ENCODE results near the gene MAD1L1.

DNA sequence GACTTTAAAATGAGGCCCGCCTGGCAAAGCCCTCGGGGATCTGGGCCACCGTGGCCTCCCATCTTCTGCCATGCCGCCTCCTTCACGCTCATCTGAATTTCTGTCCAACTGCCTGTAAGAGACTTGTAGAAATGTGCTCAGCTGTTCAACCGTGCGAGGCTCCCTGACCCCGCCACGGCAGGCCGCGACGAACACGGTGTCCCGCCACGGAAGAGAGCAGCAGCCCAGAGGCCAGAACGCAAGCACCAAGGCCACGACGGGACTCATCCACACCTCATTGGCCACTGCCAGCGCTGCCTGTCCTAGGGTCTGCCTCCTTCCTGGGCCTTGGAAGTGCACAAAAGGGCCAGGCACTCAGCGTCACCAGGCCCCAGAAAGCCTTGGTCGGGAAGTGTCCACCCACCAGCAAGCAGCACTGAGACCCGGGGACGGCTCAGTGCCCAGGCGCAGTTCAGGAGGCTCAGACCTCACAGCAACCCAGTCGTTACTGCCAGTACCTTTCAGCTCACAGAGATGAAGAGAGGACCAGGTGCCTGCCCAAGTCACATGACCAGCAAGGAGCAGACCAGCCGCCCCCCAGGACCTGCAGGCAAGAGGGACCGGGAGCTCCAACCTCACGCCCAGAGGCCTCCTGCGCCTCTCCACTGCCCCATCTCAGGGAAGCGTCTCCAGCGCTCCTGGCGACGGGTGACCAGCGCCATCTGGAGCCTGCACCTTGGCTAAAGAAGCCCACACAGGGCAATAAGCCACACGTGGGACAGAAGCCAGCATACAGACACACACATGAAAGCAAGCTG lies 85.9 kb downstream of the MAD1L1 start:
- TF ChIP-seq, protein P1, sequence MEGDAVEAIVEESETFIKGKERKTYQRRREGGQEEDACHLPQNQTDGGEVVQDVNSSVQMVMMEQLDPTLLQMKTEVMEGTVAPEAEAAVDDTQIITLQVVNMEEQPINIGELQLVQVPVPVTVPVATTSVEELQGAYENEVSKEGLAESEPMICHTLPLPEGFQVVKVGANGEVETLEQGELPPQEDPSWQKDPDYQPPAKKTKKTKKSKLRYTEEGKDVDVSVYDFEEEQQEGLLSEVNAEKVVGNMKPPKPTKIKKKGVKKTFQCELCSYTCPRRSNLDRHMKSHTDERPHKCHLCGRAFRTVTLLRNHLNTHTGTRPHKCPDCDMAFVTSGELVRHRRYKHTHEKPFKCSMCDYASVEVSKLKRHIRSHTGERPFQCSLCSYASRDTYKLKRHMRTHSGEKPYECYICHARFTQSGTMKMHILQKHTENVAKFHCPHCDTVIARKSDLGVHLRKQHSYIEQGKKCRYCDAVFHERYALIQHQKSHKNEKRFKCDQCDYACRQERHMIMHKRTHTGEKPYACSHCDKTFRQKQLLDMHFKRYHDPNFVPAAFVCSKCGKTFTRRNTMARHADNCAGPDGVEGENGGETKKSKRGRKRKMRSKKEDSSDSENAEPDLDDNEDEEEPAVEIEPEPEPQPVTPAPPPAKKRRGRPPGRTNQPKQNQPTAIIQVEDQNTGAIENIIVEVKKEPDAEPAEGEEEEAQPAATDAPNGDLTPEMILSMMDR (IDR thresholded peaks at IDR 0.05) = no peak
- TF ChIP-seq POLR2A (IDR thresholded peaks at IDR 0.05) (no peak), EP300 (IDR thresholded peaks at IDR 0.05) (no peak)
